HEK293T (cell line): Measurements from ENCODE around the gene PCDH17.

Experiments used
- BHLHE40 ChIP-seq: fragments of 450-650 bp; IDR thresholded peaks from 2 replicates; pipeline ENCODE4 v1.6.1; 2016; ENCODE audit warnings: mild to moderate bottlenecking, moderate library complexity, borderline replicate concordance
- FOXA1 ChIP-seq: fragments of 450-650 bp; IDR thresholded peaks from 2 replicates; pipeline ENCODE4 v1.6.1; 2016; ENCODE audit warnings: mild to moderate bottlenecking
- FOXK2 ChIP-seq: fragments of 450-650 bp; IDR thresholded peaks from 2 replicates; pipeline ENCODE4 v1.6.1; 2016; ENCODE audit warnings: mild to moderate bottlenecking
- HDGF ChIP-seq: fragments of 450-650 bp; IDR thresholded peaks from 2 replicates; pipeline ENCODE4 v1.6.1; 2017; ENCODE audit warnings: antibody characterized with exemption, borderline replicate concordance
- L3MBTL2 ChIP-seq: fragments of 450-650 bp; conservative IDR thresholded peaks from 2 replicates; pipeline ENCODE4 v1.6.1; 2016; ENCODE audit warnings: mild to moderate bottlenecking
- ZNF384 ChIP-seq: fragments of 450-650 bp; IDR thresholded peaks from 2 replicates; pipeline ENCODE4 v1.6.1; 2016

DNA sequence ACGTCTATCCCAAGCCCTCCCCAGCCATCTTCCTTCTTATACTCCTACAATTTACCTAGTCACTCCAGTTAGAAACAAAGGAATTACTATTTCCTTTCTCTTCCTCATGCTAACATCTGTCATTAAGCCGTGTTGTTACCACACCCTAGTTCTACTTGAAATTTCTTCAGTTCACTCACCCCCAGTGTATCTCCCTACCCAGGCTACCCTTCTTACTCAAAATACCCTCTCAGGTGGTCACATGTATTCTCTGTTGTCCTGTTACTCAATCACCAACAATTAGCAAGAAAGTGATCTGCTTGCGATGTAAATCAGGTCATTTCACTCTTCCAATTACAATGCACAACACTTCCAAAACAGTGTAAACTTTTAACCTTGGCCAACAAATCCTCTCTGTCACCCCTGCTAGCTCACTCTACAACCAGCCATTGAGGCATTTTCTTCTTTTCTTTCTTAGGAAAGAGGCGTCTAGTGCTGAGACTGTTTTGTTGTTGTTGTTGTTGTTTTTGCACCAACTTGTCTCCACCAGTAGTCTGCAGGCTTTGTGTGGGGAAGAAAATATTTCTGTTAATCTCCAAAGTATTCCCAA lies 50.7 kb downstream of the PCDH17 start:
- TF ChIP-seq HDGF (no peak), BHLHE40 (no peak), L3MBTL2 (no peak), FOXK2 (no peak), ZNF384 (no peak), FOXA1 (no peak)
